Astrocyte (in vitro differentiated cells and primary cell): ENCODE measurements around the gene NLRP6. TPM values are rescaled to one million over a fixed set of nuclear protein-coding genes. Genes with fewer than 3 reads are reported as not detected.

Experiments
- DNase-seq: peaks from one replicate; pipeline ENCODE4 v3.0.0-alpha.2; 2010; ENCODE audit warnings: low read depth
- FAIRE-seq: peaks from 2 replicates; lab custom pipeline; 2011; peaks lifted over from hg19 to GRCh38; lab: Jason Lieb, UNC
- H2AFZ ChIP-seq: 2 replicates; pipeline ENCODE4 v1.6.0; 2012; ENCODE audit warnings: low read depth, low read length, inconsistent platforms
- H3K27ac ChIP-seq: 2 replicates; pipeline ENCODE4 v1.5.1; 2011; ENCODE audit warnings: low read depth, low read length, inconsistent platforms
- H3K27me3 ChIP-seq: 2 replicates; pipeline ENCODE4 v1.6.0; 2011; ENCODE audit warnings: low read length, inconsistent platforms; ENCODE audit not compliant: insufficient read depth
- H3K36me3 ChIP-seq: 2 replicates; pipeline ENCODE4 v1.5.1; 2011; ENCODE audit warnings: low read length, inconsistent platforms; ENCODE audit not compliant: insufficient read depth
- H3K4me1 ChIP-seq: 2 replicates; pipeline ENCODE4 v1.5.1; 2011; ENCODE audit warnings: low read length, inconsistent platforms; ENCODE audit not compliant: insufficient read depth
- H3K4me2 ChIP-seq: 2 replicates; pipeline ENCODE4 v1.6.0; 2012; ENCODE audit warnings: low read length, inconsistent platforms
- H3K4me3 ChIP-seq: 2 replicates; pipeline ENCODE4 v1.5.1; 2011; ENCODE audit warnings: low read depth, mild to moderate bottlenecking, low read length, inconsistent platforms; ENCODE audit not compliant: insufficient read depth
- H3K79me2 ChIP-seq: 2 replicates; pipeline ENCODE4 v1.6.0; 2012; ENCODE audit warnings: mild to moderate bottlenecking, low read length, inconsistent platforms; ENCODE audit not compliant: insufficient read depth
- H3K9ac ChIP-seq: 2 replicates; pipeline ENCODE4 v1.6.0; 2012; ENCODE audit warnings: mild to moderate bottlenecking, low read length, inconsistent platforms
- H3K9me3 ChIP-seq: 2 replicates; pipeline ENCODE4 v1.5.1; 2012; ENCODE audit warnings: low read depth, mild to moderate bottlenecking, low read length, inconsistent platforms; ENCODE audit not compliant: insufficient read depth
- H4K20me1 ChIP-seq: 2 replicates; pipeline ENCODE4 v1.6.0; 2012; ENCODE audit warnings: low read length, inconsistent platforms; ENCODE audit not compliant: insufficient read depth
- H3K27ac Mint-ChIP-seq: one replicate; pipeline ENCODE4 v1.8.0; 2021; ENCODE audit warnings: mild to moderate bottlenecking, mixed read lengths; ENCODE audit not compliant: unreplicated experiment
- H3K27me3 Mint-ChIP-seq: one replicate; pipeline ENCODE4 v1.8.0; 2021; ENCODE audit warnings: low read depth, mixed read lengths; ENCODE audit not compliant: unreplicated experiment
- H3K36me3 Mint-ChIP-seq: one replicate; pipeline ENCODE4 v1.8.0; 2021; ENCODE audit warnings: low read depth, mixed read lengths; ENCODE audit not compliant: unreplicated experiment
- H3K4me1 Mint-ChIP-seq: one replicate; pipeline ENCODE4 v1.8.0; 2021; ENCODE audit warnings: low read depth, mixed read lengths; ENCODE audit not compliant: unreplicated experiment
- H3K4me3 Mint-ChIP-seq: one replicate; pipeline ENCODE4 v1.8.0; 2021; ENCODE audit warnings: mild to moderate bottlenecking, moderate library complexity, mixed read lengths; ENCODE audit not compliant: unreplicated experiment
- H3K9me3 Mint-ChIP-seq: one replicate; pipeline ENCODE4 v1.8.0; 2021; ENCODE audit warnings: mild to moderate bottlenecking, mixed read lengths; ENCODE audit not compliant: unreplicated experiment
- CTCF ChIP-seq: IDR thresholded peaks from 2 replicates; pipeline ENCODE4 v1.5.1; 2011; ENCODE audit warnings: low read depth, mild to moderate bottlenecking, inconsistent platforms, low read length, moderate library complexity; ENCODE audit not compliant: insufficient read depth
- EZH2 ChIP-seq: IDR thresholded peaks from 2 replicates; pipeline ENCODE4 v1.6.1; 2012; ENCODE audit warnings: mild to moderate bottlenecking, low read length, inconsistent platforms; ENCODE audit not compliant: insufficient read depth
- total RNA-seq: library from RNA; stranded (reverse); gene quantifications from 2 replicates; pipeline ENCODE4 v1.2.1, GENCODE V29; 2021

Gene NLRP6
- total RNA-seq, 1 donor from 2014 or later, result not detected

DNA sequence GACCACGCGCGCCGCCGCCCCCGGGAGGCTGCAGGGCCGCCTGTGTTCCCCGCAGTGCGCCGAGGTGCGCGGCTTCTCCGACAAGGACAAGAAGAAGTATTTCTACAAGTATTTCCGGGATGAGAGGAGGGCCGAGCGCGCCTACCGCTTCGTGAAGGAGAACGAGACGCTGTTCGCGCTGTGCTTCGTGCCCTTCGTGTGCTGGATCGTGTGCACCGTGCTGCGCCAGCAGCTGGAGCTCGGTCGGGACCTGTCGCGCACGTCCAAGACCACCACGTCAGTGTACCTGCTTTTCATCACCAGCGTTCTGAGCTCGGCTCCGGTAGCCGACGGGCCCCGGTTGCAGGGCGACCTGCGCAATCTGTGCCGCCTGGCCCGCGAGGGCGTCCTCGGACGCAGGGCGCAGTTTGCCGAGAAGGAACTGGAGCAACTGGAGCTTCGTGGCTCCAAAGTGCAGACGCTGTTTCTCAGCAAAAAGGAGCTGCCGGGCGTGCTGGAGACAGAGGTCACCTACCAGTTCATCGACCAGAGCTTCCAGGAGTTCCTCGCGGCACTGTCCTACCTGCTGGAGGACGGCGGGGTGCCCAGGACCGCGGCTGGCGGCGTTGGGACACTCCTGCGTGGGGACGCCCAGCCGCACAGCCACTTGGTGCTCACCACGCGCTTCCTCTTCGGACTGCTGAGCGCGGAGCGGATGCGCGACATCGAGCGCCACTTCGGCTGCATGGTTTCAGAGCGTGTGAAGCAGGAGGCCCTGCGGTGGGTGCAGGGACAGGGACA is 2.7 kb downstream of the NLRP6 start:
- Mint-ChIP-seq H3K4me3 (no peak overlapping the region), H3K27me3 (peaks cover 47% of the 10 kb centered on the region)

GRCh38 chr11:281486-282161 is 3.4 kb downstream of the NLRP6 start:
- H3K27me3 Mint-ChIP-seq, result peaks cover 50% of the 10 kb centered on the region
- H2AFZ ChIP-seq, result no peak overlapping the region
- DNase-seq (no peak), FAIRE-seq (no peak)
- peaks cover 8% of the 10 kb centered on the region for H3K36me3 Mint-ChIP-seq
- H3K79me2 ChIP-seq, result no peaks in the 10 kb centered on the region
- no peaks in the 10 kb centered on the region for H3K4me1 Mint-ChIP-seq
- H3K4me1 ChIP-seq, result no peaks in the 10 kb centered on the region
- no peak overlapping the region for H3K4me3 Mint-ChIP-seq
- no peak overlapping the region for H3K4me3 ChIP-seq
- TF ChIP-seq CTCF (no peak), EZH2 (no peak)
- no peaks in the 10 kb centered on the region for H3K36me3 ChIP-seq
- H4K20me1 ChIP-seq, result no peaks in the 10 kb centered on the region
- H3K4me2 ChIP-seq, result no peak overlapping the region
- peaks cover 11% of the 10 kb centered on the region for H3K9me3 Mint-ChIP-seq
- no peak overlapping the region for H3K9ac ChIP-seq
- peaks cover 54% of the 10 kb centered on the region for H3K27me3 ChIP-seq
- no peak overlapping the region for H3K27ac Mint-ChIP-seq
- no peak overlapping the region for H3K27ac ChIP-seq
- H3K9me3 ChIP-seq, result no peaks in the 10 kb centered on the region

More for the DNA sequence above, 2.7 kb downstream of the NLRP6 start:
- Mint-ChIP-seq H3K9me3 (peaks cover 18% of the 10 kb centered on the region), H3K27ac (no peak overlapping the region), H3K36me3 (peaks cover 9% of the 10 kb centered on the region), H3K4me1 (no peaks in the 10 kb centered on the region)
- Histone ChIP-seq H3K9me3 (no peaks in the 10 kb centered on the region), H2AFZ (no peak overlapping the region), H3K4me3 (no peak overlapping the region), H3K27me3 (peaks cover 57% of the 10 kb centered on the region), H3K36me3 (no peaks in the 10 kb centered on the region), H3K9ac (no peak overlapping the region), H3K4me1 (no peaks in the 10 kb centered on the region), H3K79me2 (no peaks in the 10 kb centered on the region), H3K27ac (no peak overlapping the region), H3K4me2 (no peak overlapping the region), H4K20me1 (no peaks in the 10 kb centered on the region)
- TF ChIP-seq CTCF (no peak), EZH2 (peak; percentile 94)
- FAIRE-seq (no peak), DNase-seq (no peak)

- peaks cover 54% of the 10 kb centered on the region for H3K27me3 Mint-ChIP-seq
- no peak for FAIRE-seq
These were observed 4.0 kb downstream of the NLRP6 start for GRCh38 chr11:282171-282570.

More at GRCh38 chr11:282171-282570, 4.0 kb downstream of the NLRP6 start:
- Histone ChIP-seq H3K9me3 (no peaks in the 10 kb centered on the region), H3K79me2 (no peaks in the 10 kb centered on the region), H2AFZ (no peak overlapping the region), H3K27ac (no peak overlapping the region), H3K36me3 (no peaks in the 10 kb centered on the region), H3K4me1 (no peaks in the 10 kb centered on the region), H4K20me1 (no peaks in the 10 kb centered on the region), H3K27me3 (peaks cover 51% of the 10 kb centered on the region), H3K4me3 (no peak overlapping the region), H3K9ac (no peak overlapping the region), H3K4me2 (no peak overlapping the region)
- Mint-ChIP-seq H3K4me1 (no peaks in the 10 kb centered on the region), H3K36me3 (peaks cover 5% of the 10 kb centered on the region), H3K9me3 (peaks cover 7% of the 10 kb centered on the region), H3K27ac (no peak overlapping the region), H3K4me3 (no peak overlapping the region)
- TF ChIP-seq EZH2 (no peak), CTCF (no peak)
- DNase-seq, result no peak
